Neutrophil (primary cell): Measurements from ENCODE around the gene LINGO1.

Experiments used
- H3K27ac ChIP-seq: fragments of 200-600 bp; sonication (generic); 2 replicates; pipeline ENCODE4 v1.5.1; 2016; ENCODE audit warnings: mild to moderate bottlenecking, moderate library complexity
- H3K27me3 ChIP-seq: fragments of 200-600 bp; sonication (generic); 2 replicates; pipeline ENCODE4 v1.6.0; 2016; ENCODE audit warnings: mild to moderate bottlenecking
- H3K36me3 ChIP-seq: fragments of 200-600 bp; sonication (generic); 2 replicates; pipeline ENCODE4 v1.5.1; 2017
- H3K4me1 ChIP-seq, 2 experiments: fragments of 200-600 bp in 1 of 2; sonication (generic) in 1 of 2; 1 replicate in 1 of 2; 2 replicates in 1 of 2; pipeline versions ENCODE4 v1.5.1 to v1.6.1; 2013 to 2016; ENCODE audit warnings: low read depth in 1 of 2, low read length in 1 of 2, mild to moderate bottlenecking in 1 of 2, moderate library complexity in 1 of 2; ENCODE audit not compliant: control insufficient read depth in 1 of 2, insufficient read depth in 1 of 2
- H3K4me3 ChIP-seq, 2 experiments: fragments of 200-600 bp in 1 of 2; sonication (generic) in 1 of 2; 1 replicate in 1 of 2; 2 replicates in 1 of 2; pipeline ENCODE4 v1.5.1; 2013 to 2016; ENCODE audit warnings: low read depth in 1 of 2, low read length in 1 of 2, mild to moderate bottlenecking in 1 of 2, moderate library complexity in 1 of 2
- H3K9me3 ChIP-seq: fragments of 200-600 bp; sonication (generic); 2 replicates; pipeline ENCODE4 v1.5.1; 2016
- CTCF ChIP-seq: fragments of 200-600 bp; sonication (generic); IDR thresholded peaks from 2 replicates; pipeline ENCODE4 v1.5.1; 2016; ENCODE audit warnings: antibody characterized with exemption

The LINGO1 gene

GRCh38 chr15:77589839-77590238 lies 42.9 kb downstream of the LINGO1 start:
- TF ChIP-seq CTCF = no peak
- Histone ChIP-seq H3K4me3 (no peak overlapping the region), H3K27me3 (peaks cover 3% of the 10 kb centered on the region), H3K27ac (no peak overlapping the region), H3K36me3 (no peaks in the 10 kb centered on the region), H3K4me1 (no peaks in the 10 kb centered on the region), H3K9me3 (no peaks in the 10 kb centered on the region)

GRCh38 chr15:77588126-77588525 lies 44.6 kb downstream of the LINGO1 start:
- Histone ChIP-seq H3K27me3 (peaks cover 3% of the 10 kb centered on the region), H3K4me1 (no peaks in the 10 kb centered on the region), H3K4me3 (no peak overlapping the region)

GRCh38 chr15:77584691-77585090 lies 48.0 kb downstream of the LINGO1 start:
- H3K4me3 ChIP-seq = no peak overlapping the region
- TF ChIP-seq CTCF = no peak
- no peaks in the 10 kb centered on the region for H3K4me1 ChIP-seq
- no peak overlapping the region for H3K27ac ChIP-seq
- no peaks in the 10 kb centered on the region for H3K36me3 ChIP-seq
- no peaks in the 10 kb centered on the region for H3K9me3 ChIP-seq
- H3K27me3 ChIP-seq = peaks cover 3% of the 10 kb centered on the region

More at GRCh38 chr15:77588126-77588525, 44.6 kb downstream of the LINGO1 start:
- no peak for TF ChIP-seq CTCF
- Histone ChIP-seq H3K9me3 (no peaks in the 10 kb centered on the region), H3K36me3 (no peaks in the 10 kb centered on the region), H3K27ac (no peak overlapping the region)

GRCh38 chr15:77584201-77584600 lies 48.5 kb downstream of the LINGO1 start:
- no peak for TF ChIP-seq CTCF
- Histone ChIP-seq H3K27me3 (peaks cover 3% of the 10 kb centered on the region), H3K4me3 (no peak overlapping the region), H3K9me3 (no peaks in the 10 kb centered on the region), H3K27ac (no peak overlapping the region), H3K4me1 (no peaks in the 10 kb centered on the region), H3K36me3 (no peaks in the 10 kb centered on the region)

GRCh38 chr15:77582763-77583162 lies 49.9 kb downstream of the LINGO1 start:
- no peak overlapping the region for H3K4me3 ChIP-seq
- no peak for TF ChIP-seq CTCF
- H3K27ac ChIP-seq = no peak overlapping the region
- H3K9me3 ChIP-seq = no peaks in the 10 kb centered on the region
- no peaks in the 10 kb centered on the region for H3K27me3 ChIP-seq
- no peaks in the 10 kb centered on the region for H3K36me3 ChIP-seq
- H3K4me1 ChIP-seq = no peaks in the 10 kb centered on the region
